CD8-positive, alpha-beta memory T cell (primary cell): ENCODE data around the gene BRAP. TPM values are rescaled to one million over a fixed set of nuclear protein-coding genes. Genes with fewer than 3 reads are reported as not detected.
"Not testable (repeated sequence)": the region's sequence is repeated elsewhere in the genome, so short reads cannot be mapped to it uniquely, and the experiment has no call there.

Experiments used
- CTCF ChIA-PET: fragments of 350-600 bp; sonication (Branson Sonifier 250); formaldehyde crosslinking; loops from one replicate; lab custom pipeline; 2021; ENCODE audit warnings: antibody characterized with exemption; lab: Charles Lee
- POLR2A ChIA-PET: fragments of 350-600 bp; sonication (Branson Sonifier 250); formaldehyde crosslinking; loops from one replicate; lab custom pipeline; 2021; ENCODE audit warnings: antibody characterized with exemption; lab: Charles Lee
- DNase-seq, 5 donors: peaks; one replicate each; pipeline versions ENCODE4 v3.0.0 to v3.0.0-alpha.2; 2020 to 2022; ENCODE audit warnings: mixed read lengths in 1 of 5
- H3K27ac ChIP-seq: one replicate; pipeline ENCODE4 v1.7.0; 2013; ENCODE audit warnings: low read depth, mild to moderate bottlenecking, low read length, moderate library complexity
- H3K27me3 ChIP-seq: 2 replicates; pipeline ENCODE4 v1.7.0; 2013; ENCODE audit warnings: low read length, mild to moderate bottlenecking; ENCODE audit not compliant: insufficient read depth, poor library complexity, severe bottlenecking
- H3K36me3 ChIP-seq: 2 replicates; pipeline ENCODE4 v1.7.0; 2013; ENCODE audit warnings: mild to moderate bottlenecking, low read length, moderate library complexity; ENCODE audit not compliant: insufficient read depth
- H3K4me1 ChIP-seq: 2 replicates; pipeline ENCODE4 v1.7.0; 2013; ENCODE audit warnings: mild to moderate bottlenecking, low read length, moderate library complexity; ENCODE audit not compliant: insufficient read depth
- H3K4me3 ChIP-seq: 2 replicates; pipeline ENCODE4 v1.7.0; 2013; ENCODE audit warnings: mild to moderate bottlenecking, low read length
- H3K9me3 ChIP-seq: 2 replicates; pipeline ENCODE4 v1.7.0; 2013; ENCODE audit warnings: mild to moderate bottlenecking, low read length
- H3K27ac Mint-ChIP-seq, 8 donors: one replicate each; pipeline ENCODE4 v1.8.0; 2020 to 2021; ENCODE audit warnings: mixed read lengths in 8 of 8, mild to moderate bottlenecking in 6 of 8, inconsistent platforms in 3 of 8, moderate library complexity in 3 of 8
- H3K27me3 Mint-ChIP-seq, 2 donors: one replicate each; pipeline ENCODE4 v1.8.0; 2020 to 2021; ENCODE audit warnings: mixed read lengths in 2 of 2, mild to moderate bottlenecking in 1 of 2, moderate library complexity in 1 of 2
- H3K36me3 Mint-ChIP-seq, 3 donors: one replicate each; pipeline ENCODE4 v1.8.0; 2020 to 2021; ENCODE audit warnings: mixed read lengths in 3 of 3, inconsistent platforms in 1 of 3, mild to moderate bottlenecking in 1 of 3
- H3K4me1 Mint-ChIP-seq, 3 donors: one replicate each; pipeline ENCODE4 v1.8.0; 2020 to 2021; ENCODE audit warnings: mixed read lengths in 3 of 3, inconsistent platforms in 1 of 3, mild to moderate bottlenecking in 1 of 3
- H3K4me3 Mint-ChIP-seq, 7 donors: one replicate each; pipeline ENCODE4 v1.8.0; 2020 to 2021; ENCODE audit warnings: mixed read lengths in 7 of 7, mild to moderate bottlenecking in 6 of 7, moderate library complexity in 4 of 7, inconsistent platforms in 2 of 7
- H3K9me3 Mint-ChIP-seq, 5 donors: one replicate each; pipeline ENCODE4 v1.8.0; 2020 to 2022; ENCODE audit warnings: mixed read lengths in 5 of 5, mild to moderate bottlenecking in 3 of 5, moderate library complexity in 2 of 5, inconsistent platforms in 1 of 5
- polyA plus RNA-seq: library from polyadenylated mRNA; unstranded; fragments of 300-500 nt; fragmentation: Illumina TruSeq; gene quantifications from one replicate; pipeline ENCODE4 v1.2.3, GENCODE V29; 2021
- total RNA-seq, 2 experiments: library from RNA; stranded (reverse); gene quantifications; one replicate each; pipeline ENCODE4 v1.2.3, GENCODE V29; 2021

The BRAP gene
- total and polyA plus RNA-seq, 3 experiments from 2014 or later = 23.2 to 27.5 (median 25.9) TPM

- H3K4me3 ChIP-seq, H3K9me3 ChIP-seq, H3K27ac Mint-ChIP-seq, H3K9me3 Mint-ChIP-seq, H3K27me3 ChIP-seq, DNase-seq, H3K27me3 Mint-ChIP-seq, CTCF ChIA-PET, H3K27ac ChIP-seq, H3K4me1 ChIP-seq, H3K4me1 Mint-ChIP-seq, H3K4me3 Mint-ChIP-seq, POLR2A ChIA-PET: not testable (repeated sequence)
- H3K36me3 Mint-ChIP-seq = peaks cover 0 to 54% (median 15%) of the 10 kb centered on the region in 3 donors
- H3K36me3 ChIP-seq = peaks cover 17% of the 10 kb centered on the region
Measured at GRCh38 chr12:111719316-111719715, 33.6 kb upstream of the BRAP start.

- DNase-seq = no peak
- POLR2A ChIA-PET = no interaction called here
- Mint-ChIP-seq H3K4me1 (no peaks in the 10 kb centered on the region), H3K27ac (peak overlapping the region in 1 of 8 donors; percentile 23), H3K27me3 (no peaks in the 10 kb centered on the region), H3K4me3 (no peak overlapping the region), H3K9me3 (no peaks in the 10 kb centered on the region), H3K36me3 (peaks cover 0 to 62% (median 13%) of the 10 kb centered on the region in 3 donors)
- no peaks in the 10 kb centered on the region for H3K9me3 ChIP-seq
- peaks cover 30% of the 10 kb centered on the region for H3K36me3 ChIP-seq
- H3K4me3 ChIP-seq = no peak overlapping the region
- H3K27ac ChIP-seq = no peak overlapping the region
- no peaks in the 10 kb centered on the region for H3K27me3 ChIP-seq
- CTCF ChIA-PET = no interaction called here
- no peaks in the 10 kb centered on the region for H3K4me1 ChIP-seq
Measured at GRCh38 chr12:111715279-111715678, 29.5 kb upstream of the BRAP start.

GRCh38 chr12:111706145-111706544, 20.4 kb upstream of the BRAP start:
- no peaks in the 10 kb centered on the region for H3K9me3 ChIP-seq
- no peaks in the 10 kb centered on the region for H3K4me1 ChIP-seq
- no peaks in the 10 kb centered on the region for H3K9me3 Mint-ChIP-seq
- no peak overlapping the region for H3K27ac ChIP-seq
- H3K27me3 Mint-ChIP-seq = no peaks in the 10 kb centered on the region
- peaks cover 6 to 73% (median 21%) of the 10 kb centered on the region in 3 donors for H3K36me3 Mint-ChIP-seq
- peaks cover 38% of the 10 kb centered on the region for H3K36me3 ChIP-seq
- no peak overlapping the region for H3K4me3 Mint-ChIP-seq
- no peak overlapping the region for H3K27ac Mint-ChIP-seq
- H3K4me3 ChIP-seq = no peak overlapping the region
- no peaks in the 10 kb centered on the region for H3K27me3 ChIP-seq
- ChIA-PET POLR2A (no interaction called here), CTCF (no interaction called here)
- no peaks in the 10 kb centered on the region for H3K4me1 Mint-ChIP-seq
- no peak for DNase-seq

GRCh38 chr12:111705672-111706071, 19.9 kb upstream of the BRAP start:
- Histone ChIP-seq H3K4me3 (no peak overlapping the region), H3K27ac (no peak overlapping the region), H3K27me3 (no peaks in the 10 kb centered on the region), H3K9me3 (no peaks in the 10 kb centered on the region), H3K4me1 (no peaks in the 10 kb centered on the region), H3K36me3 (peaks cover 36% of the 10 kb centered on the region)
- Mint-ChIP-seq H3K4me1 (no peaks in the 10 kb centered on the region), H3K36me3 (peaks cover 6 to 72% (median 20%) of the 10 kb centered on the region in 3 donors), H3K27ac (no peak overlapping the region), H3K9me3 (no peaks in the 10 kb centered on the region), H3K4me3 (no peak overlapping the region), H3K27me3 (no peaks in the 10 kb centered on the region)
- POLR2A ChIA-PET = no interaction called here
- CTCF ChIA-PET = no interaction called here
- DNase-seq = no peak

- no peaks in the 10 kb centered on the region for H3K27me3 ChIP-seq
- H3K4me3 ChIP-seq = no peak overlapping the region
- Mint-ChIP-seq H3K4me3 (no peak overlapping the region), H3K9me3 (no peaks in the 10 kb centered on the region), H3K36me3 (peaks cover 0 to 65% (median 20%) of the 10 kb centered on the region in 3 donors), H3K27me3 (no peaks in the 10 kb centered on the region), H3K27ac (peak overlapping the region in 1 of 8 donors; percentile 32), H3K4me1 (peaks cover 0 to 2% (median 0%) of the 10 kb centered on the region in 3 donors)
- H3K27ac ChIP-seq = no peak overlapping the region
- DNase-seq = no peak
- ChIA-PET CTCF (no interaction called here), POLR2A (no interaction called here)
- H3K36me3 ChIP-seq = peaks cover 20% of the 10 kb centered on the region
- no peaks in the 10 kb centered on the region for H3K4me1 ChIP-seq
- H3K9me3 ChIP-seq = no peaks in the 10 kb centered on the region
Measured at GRCh38 chr12:111699962-111700361, 14.2 kb upstream of the BRAP start.

- ChIA-PET POLR2A (no interaction called here), CTCF (interaction anchor here (1.4 kb wide), 1 partner anchor 14 kb away, joined by 3 read pairs; no protein-coding TSS in a partner anchor)
- no peaks in the 10 kb centered on the region for H3K9me3 ChIP-seq
- H3K4me3 ChIP-seq = no peak overlapping the region
- Mint-ChIP-seq H3K4me3 (no peak overlapping the region), H3K27ac (no peak overlapping the region), H3K4me1 (peaks cover 4 to 5% (median 4%) of the 10 kb centered on the region in 3 donors), H3K9me3 (no peaks in the 10 kb centered on the region), H3K27me3 (no peaks in the 10 kb centered on the region), H3K36me3 (peaks cover 3 to 61% (median 21%) of the 10 kb centered on the region in 3 donors)
- no peak for DNase-seq
- peaks cover 15% of the 10 kb centered on the region for H3K36me3 ChIP-seq
- no peak overlapping the region for H3K27ac ChIP-seq
- no peaks in the 10 kb centered on the region for H3K27me3 ChIP-seq
- no peaks in the 10 kb centered on the region for H3K4me1 ChIP-seq
Measured at GRCh38 chr12:111693818-111694217, 8.1 kb upstream of the BRAP start.

- H3K4me1 ChIP-seq = no peaks in the 10 kb centered on the region
- Mint-ChIP-seq H3K36me3 (peaks cover 3 to 53% (median 21%) of the 10 kb centered on the region in 3 donors), H3K4me3 (no peak overlapping the region), H3K27ac (peak overlapping the region in 1 of 8 donors; percentile 46), H3K27me3 (no peaks in the 10 kb centered on the region), H3K9me3 (no peaks in the 10 kb centered on the region), H3K4me1 (peaks cover 4 to 7% (median 4%) of the 10 kb centered on the region in 3 donors)
- peaks cover 12% of the 10 kb centered on the region for H3K36me3 ChIP-seq
- H3K9me3 ChIP-seq = no peaks in the 10 kb centered on the region
- CTCF ChIA-PET = interaction anchor here (1.1 to 1.4 kb wide), 2 partner anchors 15 to 17 kb away, joined by 3 read pairs; no protein-coding TSS in a partner anchor
- no peak overlapping the region for H3K27ac ChIP-seq
- POLR2A ChIA-PET = no interaction called here
- H3K4me3 ChIP-seq = no peak overlapping the region
- no peak for DNase-seq
- no peaks in the 10 kb centered on the region for H3K27me3 ChIP-seq
Measured at GRCh38 chr12:111692575-111693210, 6.9 kb upstream of the BRAP start.

- Histone ChIP-seq H3K4me1 (peaks cover 12% of the 10 kb centered on the region), H3K27me3 (no peaks in the 10 kb centered on the region), H3K27ac (no peak overlapping the region), H3K9me3 (no peaks in the 10 kb centered on the region), H3K4me3 (no peak overlapping the region), H3K36me3 (peaks cover 12% of the 10 kb centered on the region)
- no peak overlapping the region for H3K4me3 Mint-ChIP-seq
- ChIA-PET CTCF (no interaction called here), POLR2A (no interaction called here)
- peak overlapping the region in 1 of 8 donors; percentile 17 for H3K27ac Mint-ChIP-seq
- no peak for DNase-seq
- H3K36me3 Mint-ChIP-seq = peaks cover 3 to 48% (median 18%) of the 10 kb centered on the region in 3 donors
- H3K27me3 Mint-ChIP-seq = no peaks in the 10 kb centered on the region
- H3K9me3 Mint-ChIP-seq = no peaks in the 10 kb centered on the region
- peaks cover 16 to 17% (median 17%) of the 10 kb centered on the region in 3 donors for H3K4me1 Mint-ChIP-seq
Measured at GRCh38 chr12:111691262-111691661, 5.5 kb upstream of the BRAP start.
